HG02981 (cell line): ENCODE results near the gene DGKH.
A peak's percentile ranks its signal among the peaks of the same experiment; 100 is the strongest.
"Not testable (repeated sequence)": the region's sequence is repeated elsewhere in the genome, so short reads cannot be mapped to it uniquely, and the experiment has no call there.

ENCODE experiments used
- ATAC-seq: cut with Tn5 transposase; IDR thresholded peaks from one replicate; pipeline ENCODE4 v1.9.1; 2021; ENCODE audit warnings: mild to moderate bottlenecking, moderate library complexity; ENCODE audit not compliant: unreplicated experiment

Gene DGKH

GRCh38 chr13:42041011-42041683 is 7.3 kb upstream of the DGKH start:
- ATAC-seq = no peak

- no peak for ATAC-seq
These were observed 6.8 kb upstream of the DGKH start for GRCh38 chr13:42041684-42042035.

- ATAC-seq = no peak
These were observed 4.8 kb upstream of the DGKH start for GRCh38 chr13:42043676-42044075.

GRCh38 chr13:42046448-42046847 is 2.0 kb upstream of the DGKH start:
- no peak for ATAC-seq

GRCh38 chr13:42047561-42048341 is 697 bp upstream of the DGKH start:
- ATAC-seq = peak; percentile 25

- peak; percentile 35 for ATAC-seq
These were observed 421 bp downstream of the DGKH start for GRCh38 chr13:42048684-42049453.

- ATAC-seq = peak; percentile 14
These were observed 986 bp downstream of the DGKH start for GRCh38 chr13:42049454-42049813.

GRCh38 chr13:42054798-42055499 is 6.5 kb downstream of the DGKH start:
- ATAC-seq = no peak

- ATAC-seq = no peak
These were observed 7.1 kb downstream of the DGKH start for GRCh38 chr13:42055500-42056085.

- ATAC-seq = no peak
These were observed 7.7 kb downstream of the DGKH start for GRCh38 chr13:42056146-42056545.

- no peak for ATAC-seq
These were observed 8.1 kb downstream of the DGKH start for GRCh38 chr13:42056583-42056982.

- ATAC-seq = no peak
These were observed 9.6 kb downstream of the DGKH start for GRCh38 chr13:42057918-42058530.

GRCh38 chr13:42061943-42062342 is 13.5 kb downstream of the DGKH start:
- ATAC-seq = no peak

GRCh38 chr13:42063105-42063504 is 14.7 kb downstream of the DGKH start:
- no peak for ATAC-seq

GRCh38 chr13:42064259-42064658 is 15.8 kb downstream of the DGKH start:
- no peak for ATAC-seq

GRCh38 chr13:42064966-42065365 is 16.5 kb downstream of the DGKH start:
- ATAC-seq = no peak

GRCh38 chr13:42065414-42065813 is 17.0 kb downstream of the DGKH start:
- ATAC-seq = no peak

GRCh38 chr13:42066542-42066941 is 18.1 kb downstream of the DGKH start:
- ATAC-seq = no peak

- no peak for ATAC-seq
These were observed 20.4 kb downstream of the DGKH start for GRCh38 chr13:42068886-42069285.

GRCh38 chr13:42070599-42070998 is 22.2 kb downstream of the DGKH start:
- not testable (repeated sequence) for ATAC-seq
